ENCODE results near the gene ELL. TPM values are rescaled to one million over a fixed set of nuclear protein-coding genes. Genes with fewer than 3 reads are reported as not detected.
"Not testable (repeated sequence)": the region's sequence is repeated elsewhere in the genome, so short reads cannot be mapped to it uniquely, and the experiment has no call there.

Gene ELL
- total RNA-seq, 1 donor from 2014 or later = 30.5 TPM

DNA sequence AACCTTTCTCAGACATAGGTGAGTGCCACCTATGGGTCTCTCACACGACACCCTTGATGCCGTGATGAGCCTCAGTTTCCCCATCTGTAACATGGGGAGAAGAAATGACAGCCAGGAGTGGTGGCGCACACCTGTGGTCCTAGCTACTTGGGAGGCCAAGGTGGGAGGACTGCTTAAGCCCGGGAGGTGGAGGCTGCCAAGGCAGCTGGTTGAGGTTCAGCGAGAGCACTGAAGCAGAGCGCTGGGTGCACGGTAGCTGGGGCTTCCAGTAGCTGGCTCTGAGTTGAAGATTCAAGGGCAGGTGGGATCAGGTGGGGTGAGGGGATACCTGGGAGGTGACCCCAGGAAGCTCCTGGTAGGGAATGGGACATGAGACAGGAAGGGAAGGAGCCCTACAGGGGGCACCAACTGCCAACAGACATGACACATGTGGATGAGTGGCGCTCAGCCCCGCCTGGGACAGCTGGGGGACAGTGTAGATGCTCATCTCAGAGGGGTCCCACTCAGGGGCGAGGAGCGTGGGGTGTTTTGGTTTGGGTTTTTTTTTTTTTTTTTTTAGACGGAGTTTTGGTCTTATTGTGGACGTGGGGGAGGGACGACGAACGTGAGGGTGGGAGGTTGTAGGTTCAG, 109.1 kb downstream of the ELL start:
- Histone ChIP-seq H3K36me3 (no peaks in the 10 kb centered on the region), H3K27me3 (no peaks in the 10 kb centered on the region), H3K4me3 (no peak overlapping the region), H3K9me3 (no peaks in the 10 kb centered on the region), H3K27ac (no peak overlapping the region), H3K4me1 (peaks cover 10 to 29% of the 10 kb centered on the region in 2 donors)
- no peak for DNase-seq (ENCODE audit: low spot score in 2 of 2)
- TF ChIP-seq, protein P1, sequence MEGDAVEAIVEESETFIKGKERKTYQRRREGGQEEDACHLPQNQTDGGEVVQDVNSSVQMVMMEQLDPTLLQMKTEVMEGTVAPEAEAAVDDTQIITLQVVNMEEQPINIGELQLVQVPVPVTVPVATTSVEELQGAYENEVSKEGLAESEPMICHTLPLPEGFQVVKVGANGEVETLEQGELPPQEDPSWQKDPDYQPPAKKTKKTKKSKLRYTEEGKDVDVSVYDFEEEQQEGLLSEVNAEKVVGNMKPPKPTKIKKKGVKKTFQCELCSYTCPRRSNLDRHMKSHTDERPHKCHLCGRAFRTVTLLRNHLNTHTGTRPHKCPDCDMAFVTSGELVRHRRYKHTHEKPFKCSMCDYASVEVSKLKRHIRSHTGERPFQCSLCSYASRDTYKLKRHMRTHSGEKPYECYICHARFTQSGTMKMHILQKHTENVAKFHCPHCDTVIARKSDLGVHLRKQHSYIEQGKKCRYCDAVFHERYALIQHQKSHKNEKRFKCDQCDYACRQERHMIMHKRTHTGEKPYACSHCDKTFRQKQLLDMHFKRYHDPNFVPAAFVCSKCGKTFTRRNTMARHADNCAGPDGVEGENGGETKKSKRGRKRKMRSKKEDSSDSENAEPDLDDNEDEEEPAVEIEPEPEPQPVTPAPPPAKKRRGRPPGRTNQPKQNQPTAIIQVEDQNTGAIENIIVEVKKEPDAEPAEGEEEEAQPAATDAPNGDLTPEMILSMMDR (IDR thresholded peaks at IDR 0.05) = no peak
- intact Hi-C loops (cut with DNase I) = loop anchor here (5.0 to 10.0 kb wide), 2 partner anchors 200 to 308 kb away; no protein-coding TSS in a partner anchor

DNA sequence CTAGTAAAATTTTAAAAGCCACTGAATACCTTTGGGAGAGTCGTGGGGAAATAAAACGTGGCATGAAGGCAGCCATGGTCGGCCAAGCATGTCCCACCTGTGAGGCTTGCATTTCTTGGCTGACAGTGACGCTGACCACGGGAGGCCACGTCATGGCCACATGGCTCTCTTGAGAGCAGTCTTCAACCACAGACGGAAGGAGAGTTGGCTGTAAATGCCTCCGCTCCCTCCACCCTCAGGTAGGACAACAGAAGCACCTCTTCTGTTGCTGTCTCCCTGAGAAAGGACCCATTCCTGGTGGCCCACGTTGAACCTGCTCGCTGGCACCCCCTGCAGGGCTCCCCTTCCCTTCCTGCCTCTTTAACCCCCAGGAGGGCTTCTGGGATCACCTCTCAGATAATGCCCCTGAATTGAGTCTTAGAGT, 113.8 kb downstream of the ELL start:
- no peak for DNase-seq (ENCODE audit: low spot score in 2 of 2)
- Histone ChIP-seq H3K4me3 (no peak overlapping the region), H3K4me1 (no peaks in the 10 kb centered on the region), H3K27ac (no peak overlapping the region), H3K36me3 (no peaks in the 10 kb centered on the region), H3K9me3 (no peaks in the 10 kb centered on the region), H3K27me3 (no peaks in the 10 kb centered on the region)
- intact Hi-C loops (cut with DNase I) = no loop called here
- TF ChIP-seq, protein P1 (IDR thresholded peaks at IDR 0.05) = peak in 1 of 3 experiments; percentile 33

DNA sequence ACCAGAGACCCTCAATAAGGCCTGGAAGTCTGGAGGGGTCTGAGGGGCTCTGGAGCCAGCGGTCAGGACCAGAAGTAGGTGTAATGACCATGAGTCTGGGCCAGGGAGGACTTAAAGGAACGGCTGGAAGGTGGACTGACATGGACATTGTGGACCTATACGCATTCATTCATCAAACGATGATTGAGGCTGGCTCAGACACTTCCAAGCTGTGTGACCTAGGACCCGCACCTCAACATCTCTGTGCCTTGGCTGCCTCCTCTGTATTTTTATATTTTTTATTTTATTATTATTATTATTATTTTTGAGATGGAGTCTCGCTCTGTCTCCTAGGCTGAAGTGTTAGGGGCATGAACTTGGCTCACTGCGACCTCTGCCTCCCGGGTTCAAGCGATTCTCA, 115.1 kb downstream of the ELL start:
- no peak overlapping the region for H3K27ac ChIP-seq
- DNase-seq (ENCODE audit: low spot score in 2 of 2) = no peak
- no peaks in the 10 kb centered on the region for H3K36me3 ChIP-seq
- H3K4me3 ChIP-seq = no peak overlapping the region
- no peaks in the 10 kb centered on the region for H3K9me3 ChIP-seq
- intact Hi-C loops (cut with DNase I) = no loop called here
- no peaks in the 10 kb centered on the region for H3K4me1 ChIP-seq
- no peaks in the 10 kb centered on the region for H3K27me3 ChIP-seq
- TF ChIP-seq, protein P1 (IDR thresholded peaks at IDR 0.05) = no peak

DNA sequence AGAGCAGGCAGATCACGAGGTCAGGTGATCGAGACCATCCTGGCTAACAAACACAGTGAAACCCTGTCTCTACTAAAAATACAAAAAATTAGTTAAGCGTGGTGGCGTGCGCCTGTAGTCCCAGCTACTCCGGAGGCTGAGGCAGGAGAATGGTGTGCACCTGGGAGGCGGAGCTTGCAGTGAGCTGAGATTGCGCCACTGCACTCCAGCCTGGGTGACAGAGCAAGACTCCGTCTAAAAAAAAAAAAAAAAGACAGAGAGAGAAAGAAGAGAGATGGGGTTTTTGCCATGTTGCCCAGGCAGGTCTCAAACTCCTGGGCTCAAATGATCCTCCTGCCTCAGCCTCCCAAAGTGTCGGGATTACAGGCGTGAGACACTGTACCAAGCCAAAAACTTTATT, 116.1 kb downstream of the ELL start:
- H3K27ac ChIP-seq; H3K4me1 ChIP-seq; DNase-seq (ENCODE audit: low spot score in 2 of 2); intact Hi-C loops (cut with DNase I); H3K9me3 ChIP-seq; H3K4me3 ChIP-seq; H3K36me3 ChIP-seq; H3K27me3 ChIP-seq: not testable (repeated sequence)

DNA sequence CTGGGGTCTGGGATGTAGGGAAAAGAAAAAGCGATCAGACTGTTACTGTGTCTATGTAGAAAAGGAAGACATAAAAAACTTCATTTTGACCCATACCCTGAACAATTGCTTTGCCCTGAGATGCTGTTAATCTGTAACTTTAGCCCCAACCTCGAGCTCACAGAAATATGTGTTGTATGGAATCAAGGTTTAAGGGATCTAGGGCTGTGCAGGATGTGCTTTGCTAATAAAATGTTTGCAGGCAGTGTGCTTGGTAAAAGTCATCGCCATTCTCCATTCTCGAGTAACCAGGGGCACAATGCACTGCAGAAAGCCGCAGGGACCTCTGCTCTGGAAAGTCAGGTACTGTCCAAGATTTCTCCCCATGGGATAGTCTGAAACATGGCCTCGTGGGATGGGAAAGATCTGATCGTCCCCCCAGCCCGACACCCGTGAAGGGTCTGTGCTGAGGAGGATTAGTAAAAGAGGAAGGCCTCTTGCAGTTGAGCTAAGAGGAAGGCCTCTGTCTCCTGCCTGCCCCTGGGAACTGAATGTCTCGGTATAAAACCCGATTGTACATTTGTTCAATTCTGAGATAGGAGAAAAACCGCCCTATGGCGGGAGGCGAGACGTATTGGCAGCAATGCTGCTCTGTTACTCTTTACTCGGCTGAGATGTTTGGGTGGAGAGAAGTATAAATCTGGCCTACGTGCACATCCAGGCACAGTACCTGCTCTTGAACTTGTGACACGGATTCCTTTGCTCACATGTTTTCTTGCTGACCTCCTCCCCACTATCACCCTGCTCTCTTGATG, 119.2 kb downstream of the ELL start:
- H3K36me3 ChIP-seq; H3K9me3 ChIP-seq; DNase-seq (ENCODE audit: low spot score in 2 of 2); H3K4me3 ChIP-seq; H3K27ac ChIP-seq; H3K4me1 ChIP-seq; H3K27me3 ChIP-seq: not testable (repeated sequence)
- intact Hi-C loops (cut with DNase I) = loop anchor here (5.0 kb wide), 1 partner anchor 140 kb away; no protein-coding TSS in a partner anchor

DNA sequence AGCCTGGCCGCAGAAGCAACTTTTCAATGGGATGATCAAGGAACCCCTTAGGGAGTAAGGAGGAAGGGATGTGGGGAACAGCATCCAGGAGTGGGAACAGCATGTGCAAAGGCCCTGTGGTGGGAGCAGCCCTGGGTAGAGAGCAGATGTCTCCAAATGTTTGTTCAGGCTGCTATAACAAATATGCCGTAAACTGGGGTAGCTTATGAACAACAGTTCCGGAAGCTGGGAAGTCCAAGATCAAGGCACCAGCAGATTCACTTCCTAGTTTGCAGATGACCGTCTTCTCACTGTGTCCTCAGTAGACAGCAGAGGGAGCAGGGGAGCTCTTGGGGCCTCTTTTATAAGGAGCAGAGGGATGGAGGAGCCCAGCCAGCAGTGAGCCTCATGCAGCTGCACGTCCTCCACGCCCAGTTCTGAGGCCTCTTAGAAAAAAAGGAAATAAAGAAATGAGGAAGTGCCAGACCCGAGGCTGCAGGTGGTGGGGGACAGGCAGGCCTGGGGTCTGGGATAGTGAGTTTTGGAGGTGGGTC, 120.2 kb downstream of the ELL start:
- DNase-seq (ENCODE audit: low spot score in 2 of 2) = peak in 1 of 2 donors; percentile 80
- intact Hi-C loops (cut with DNase I) = loop anchor here (5.0 kb wide), 1 partner anchor 139 kb away; no protein-coding TSS in a partner anchor
- Histone ChIP-seq H3K27me3 (peaks cover 4% of the 10 kb centered on the region), H3K4me1 (no peaks in the 10 kb centered on the region), H3K36me3 (no peaks in the 10 kb centered on the region), H3K27ac (no peak overlapping the region), H3K4me3 (no peak overlapping the region), H3K9me3 (no peaks in the 10 kb centered on the region)
- TF ChIP-seq, protein P1 (IDR thresholded peaks at IDR 0.05) = no peak
